ENCODE results near the gene ARL16.

GRCh38 chr17:81706232-81706611 is 22.6 kb upstream of the ARL16 start:
- TF ChIP-seq POLR2A (IDR thresholded peaks at IDR 0.05; ENCODE audit: borderline replicate concordance, extremely low read depth, insufficient read depth, insufficient read length), result no peak
- TF ChIP-seq POLR2AphosphoS5 (IDR thresholded peaks at IDR 0.05; ENCODE audit: low read depth, low read length), result no peak
- no peak for TF ChIP-seq CTCF (IDR thresholded peaks at IDR 0.05 in 2 of 3, conservative IDR thresholded peaks at IDR 0.05 in 1 of 3; ENCODE audit: borderline replicate concordance in 1 of 3, insufficient read depth in 1 of 3, low read depth in 2 of 3, low read length in 2 of 3)
- no peak for TF ChIP-seq SP1 (IDR thresholded peaks at IDR 0.05; ENCODE audit: low read depth)
- TF ChIP-seq SRF (IDR thresholded peaks at IDR 0.05; ENCODE audit: low read depth), result no peak
